ENCODE data around the gene HOTAIR.

The HOTAIR gene

DNA sequence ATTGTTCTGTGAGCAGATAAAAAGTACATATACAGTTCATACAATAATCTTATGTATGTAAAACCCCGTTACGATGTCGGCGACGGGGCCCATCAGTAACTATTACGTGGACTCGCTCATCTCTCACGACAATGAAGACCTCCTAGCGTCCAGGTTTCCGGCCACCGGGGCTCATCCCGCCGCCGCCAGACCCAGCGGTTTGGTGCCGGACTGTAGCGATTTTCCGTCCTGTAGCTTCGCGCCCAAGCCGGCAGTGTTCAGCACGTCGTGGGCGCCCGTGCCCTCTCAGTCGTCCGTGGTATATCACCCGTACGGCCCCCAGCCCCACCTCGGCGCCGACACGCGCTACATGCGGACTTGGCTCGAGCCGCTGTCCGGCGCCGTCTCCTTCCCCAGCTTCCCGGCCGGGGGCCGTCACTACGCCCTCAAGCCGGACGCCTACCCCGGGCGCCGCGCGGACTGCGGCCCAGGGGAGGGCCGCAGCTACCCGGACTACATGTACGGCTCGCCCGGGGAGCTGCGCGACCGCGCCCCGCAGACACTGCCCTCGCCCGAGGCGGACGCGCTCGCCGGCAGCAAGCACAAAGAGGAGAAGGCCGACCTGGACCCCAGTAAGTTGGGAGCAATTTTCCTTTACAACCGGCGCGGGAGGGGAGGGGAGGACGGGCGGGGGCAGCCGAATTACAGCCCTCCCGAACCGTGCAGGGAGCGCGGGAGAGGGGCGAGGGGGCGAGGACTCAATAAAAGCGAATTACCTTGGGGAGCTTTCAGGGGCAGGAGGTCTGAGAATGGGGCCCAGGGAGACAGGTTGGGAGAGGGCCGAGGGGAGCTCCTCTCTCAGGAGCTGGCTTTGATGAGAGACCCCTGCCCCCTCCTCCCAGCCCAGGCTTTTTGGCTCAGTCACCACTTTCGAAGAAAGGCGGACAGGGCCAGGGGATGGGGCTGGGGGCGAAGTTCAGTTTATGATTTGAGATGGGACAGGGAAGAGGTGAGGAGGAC is 25.7 kb upstream of the HOTAIR start, which contains the start of gene HOXC9:
TSS of gene HOXC9 (plus strand) at position 46 of the 999 bp plus-strand sequence. CDS start at position 74, 28 bp downstream.
- H3K27me3 ChIP-seq (ENCODE audit: control insufficient read depth in 3 of 3, insufficient read depth in 3 of 3, low read depth in 1 of 3, low read length in 3 of 3), result peaks cover 81 to 100% (median 100%) of the 10 kb centered on the region in 3 experiments
- WGBS, 2 donors (ENCODE audit: extremely low coverage in 2 of 2, insufficient read length in 2 of 2, insufficient replicate concordance in 1 of 2), result no CpG with 5 or more reads among the region's 87 CpGs
- no peak within 1 kb of the TSS for H3K4me2 ChIP-seq (ENCODE audit: insufficient read depth, low read length, poor library complexity, severe bottlenecking)
- H3K18ac ChIP-seq (ENCODE audit: low read length), result peak within 1 kb of the TSS; percentile 28
- H3K4me1 ChIP-seq (ENCODE audit: control insufficient read depth in 2 of 2, insufficient read depth in 1 of 2, low read depth in 1 of 2, low read length in 2 of 2), result no peaks in the 10 kb centered on the region
- H2BK5ac ChIP-seq (ENCODE audit: low read length), result no peak within 1 kb of the TSS
- no peak within 1 kb of the TSS for H3K27ac ChIP-seq (replicated peaks; ENCODE audit: low read length)
- peak within 1 kb of the TSS; percentile 84 for H2AFZ ChIP-seq (ENCODE audit: low read length)
- no peak within 1 kb of the TSS for H2BK12ac ChIP-seq (ENCODE audit: low read length)
- no peaks in the 10 kb centered on the region for H3K79me1 ChIP-seq (ENCODE audit: low read depth, low read length)
- no peak within 1 kb of the TSS for H2BK15ac ChIP-seq (ENCODE audit: low read length)
- H3K14ac ChIP-seq (ENCODE audit: low read length), result no peak within 1 kb of the TSS
- no peak within 1 kb of the TSS for H2BK120ac ChIP-seq (ENCODE audit: low read depth, low read length)
- peak within 1 kb of the TSS; percentile 46 for H2AK5ac ChIP-seq (ENCODE audit: low read depth, low read length)
- no peaks in the 10 kb centered on the region for H3K36me3 ChIP-seq (replicated peaks in 1 of 2; ENCODE audit: control insufficient read depth in 2 of 2, insufficient read depth in 2 of 2, low read length in 2 of 2)
- H3K4ac ChIP-seq (ENCODE audit: low read length), result no peak within 1 kb of the TSS
- peak within 1 kb of the TSS; percentile 3 for H4K8ac ChIP-seq (ENCODE audit: low read depth, low read length)
- H3K9me3 ChIP-seq (replicated peaks in 1 of 2; ENCODE audit: control insufficient read depth in 2 of 2, insufficient read depth in 1 of 2, low read depth in 1 of 2, low read length in 2 of 2), result peaks cover 0 to 2% of the 10 kb centered on the region in 2 donors
- no peak for DNase-seq (ENCODE audit: low spot score)
- H3K23ac ChIP-seq (ENCODE audit: low read depth, low read length, poor library complexity), result peak within 1 kb of the TSS; percentile 80
- H4K91ac ChIP-seq (ENCODE audit: low read depth, low read length, poor library complexity), result no peak within 1 kb of the TSS
- no peak within 1 kb of the TSS for H3K9ac ChIP-seq (ENCODE audit: low read depth, low read length, poor library complexity)
- peak within 1 kb of the TSS in 1 of 2 donors; percentile 15 for H3K4me3 ChIP-seq (ENCODE audit: low read length in 2 of 2)

DNA sequence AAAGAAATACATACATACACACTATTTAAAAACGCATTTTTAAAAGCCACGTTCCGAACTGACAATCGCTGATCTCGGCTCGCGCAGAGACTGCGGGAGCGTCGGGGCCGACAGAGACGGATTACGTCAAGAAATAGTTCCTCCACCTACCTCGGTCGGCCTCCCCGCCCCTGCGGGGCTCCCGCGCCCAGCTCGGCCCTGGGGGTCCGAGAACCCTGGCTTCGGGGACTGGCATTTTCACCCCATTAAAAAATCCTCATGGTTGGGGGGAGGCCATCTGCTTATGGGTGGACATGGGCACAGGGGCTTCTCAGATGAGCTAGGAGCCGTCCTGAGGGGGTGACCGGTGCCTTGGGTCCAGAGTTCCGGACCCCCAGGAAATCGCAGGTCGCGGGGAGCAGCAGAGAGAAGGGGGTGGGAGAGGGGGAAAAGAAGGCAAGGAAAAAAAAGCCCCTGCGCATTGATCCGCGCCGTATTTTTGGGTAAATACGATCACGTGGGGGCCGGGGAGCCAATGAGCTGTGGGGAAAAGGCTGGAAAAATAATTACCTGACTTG is 24.9 kb upstream of the HOTAIR start:
- H3K18ac ChIP-seq (ENCODE audit: low read length), result no peak overlapping the region
- DNase-seq (ENCODE audit: low spot score), result no peak
- H3K27ac ChIP-seq (replicated peaks; ENCODE audit: low read length), result no peak overlapping the region
- no peak overlapping the region for H2BK12ac ChIP-seq (ENCODE audit: low read length)
- peaks cover 82 to 100% (median 100%) of the 10 kb centered on the region in 3 experiments for H3K27me3 ChIP-seq (ENCODE audit: control insufficient read depth in 3 of 3, insufficient read depth in 3 of 3, low read depth in 1 of 3, low read length in 3 of 3)
- no peak overlapping the region for H4K91ac ChIP-seq (ENCODE audit: low read depth, low read length, poor library complexity)
- no peaks in the 10 kb centered on the region for H3K36me3 ChIP-seq (replicated peaks in 1 of 2; ENCODE audit: control insufficient read depth in 2 of 2, insufficient read depth in 2 of 2, low read length in 2 of 2)
- no peak overlapping the region for H4K8ac ChIP-seq (ENCODE audit: low read depth, low read length)
- no peak overlapping the region for H3K4me2 ChIP-seq (ENCODE audit: insufficient read depth, low read length, poor library complexity, severe bottlenecking)
- no peaks in the 10 kb centered on the region for H3K4me1 ChIP-seq (ENCODE audit: control insufficient read depth in 2 of 2, insufficient read depth in 1 of 2, low read depth in 1 of 2, low read length in 2 of 2)
- no peak overlapping the region for H2BK5ac ChIP-seq (ENCODE audit: low read length)
- peak overlapping the region; percentile 84 for H2AFZ ChIP-seq (ENCODE audit: low read length)
- peak overlapping the region; percentile 80 for H3K23ac ChIP-seq (ENCODE audit: low read depth, low read length, poor library complexity)
- WGBS, 2 donors (ENCODE audit: extremely low coverage in 2 of 2, insufficient read length in 2 of 2, insufficient replicate concordance in 1 of 2), result no CpG with 5 or more reads among the region's 35 CpGs
- H3K79me1 ChIP-seq (ENCODE audit: low read depth, low read length), result no peaks in the 10 kb centered on the region
- H3K4ac ChIP-seq (ENCODE audit: low read length), result no peak overlapping the region
- H3K9me3 ChIP-seq (replicated peaks in 1 of 2; ENCODE audit: control insufficient read depth in 2 of 2, insufficient read depth in 1 of 2, low read depth in 1 of 2, low read length in 2 of 2), result peaks cover 0 to 2% of the 10 kb centered on the region in 2 donors
- no peak overlapping the region for H3K14ac ChIP-seq (ENCODE audit: low read length)
- no peak overlapping the region for H2AK5ac ChIP-seq (ENCODE audit: low read depth, low read length)
- H3K4me3 ChIP-seq (ENCODE audit: low read length in 2 of 2), result no peak overlapping the region
- H2BK15ac ChIP-seq (ENCODE audit: low read length), result no peak overlapping the region
- no peak overlapping the region for H2BK120ac ChIP-seq (ENCODE audit: low read depth, low read length)
- H3K9ac ChIP-seq (ENCODE audit: low read depth, low read length, poor library complexity), result no peak overlapping the region

DNA sequence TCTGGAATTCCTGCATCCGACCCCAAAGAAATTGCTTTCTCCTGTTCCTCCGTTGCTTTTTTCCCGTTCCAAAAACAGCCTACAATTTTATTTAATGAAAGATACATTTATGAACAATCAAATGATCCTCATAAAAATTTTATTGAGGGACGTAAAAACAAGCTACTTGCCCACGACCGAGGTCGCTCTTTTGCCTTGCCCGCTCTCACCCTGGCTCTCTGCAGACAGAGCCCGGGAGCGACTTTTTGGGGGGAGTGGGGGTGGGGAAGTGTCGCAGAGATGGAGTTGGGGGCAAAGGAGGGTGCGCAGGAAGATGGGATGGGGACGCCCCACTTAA is 24.1 kb upstream of the HOTAIR start:
- H2BK12ac ChIP-seq (ENCODE audit: low read length), result no peak overlapping the region
- H3K14ac ChIP-seq (ENCODE audit: low read length), result no peak overlapping the region
- H4K91ac ChIP-seq (ENCODE audit: low read depth, low read length, poor library complexity), result no peak overlapping the region
- no peak overlapping the region for H3K9ac ChIP-seq (ENCODE audit: low read depth, low read length, poor library complexity)
- peaks cover 0 to 2% of the 10 kb centered on the region in 2 donors for H3K9me3 ChIP-seq (replicated peaks in 1 of 2; ENCODE audit: control insufficient read depth in 2 of 2, insufficient read depth in 1 of 2, low read depth in 1 of 2, low read length in 2 of 2)
- WGBS, 2 donors (ENCODE audit: extremely low coverage in 2 of 2, insufficient read length in 2 of 2, insufficient replicate concordance in 1 of 2), result no CpG with 5 or more reads among the region's 13 CpGs
- H3K18ac ChIP-seq (ENCODE audit: low read length), result no peak overlapping the region
- no peak overlapping the region for H3K23ac ChIP-seq (ENCODE audit: low read depth, low read length, poor library complexity)
- no peak overlapping the region for H4K8ac ChIP-seq (ENCODE audit: low read depth, low read length)
- DNase-seq (ENCODE audit: low spot score), result no peak
- H3K4me2 ChIP-seq (ENCODE audit: insufficient read depth, low read length, poor library complexity, severe bottlenecking), result no peak overlapping the region
- no peaks in the 10 kb centered on the region for H3K36me3 ChIP-seq (replicated peaks in 1 of 2; ENCODE audit: control insufficient read depth in 2 of 2, insufficient read depth in 2 of 2, low read length in 2 of 2)
- no peaks in the 10 kb centered on the region for H3K4me1 ChIP-seq (ENCODE audit: control insufficient read depth in 2 of 2, insufficient read depth in 1 of 2, low read depth in 1 of 2, low read length in 2 of 2)
- no peak overlapping the region for H3K4ac ChIP-seq (ENCODE audit: low read length)
- no peak overlapping the region for H2BK5ac ChIP-seq (ENCODE audit: low read length)
- H2BK15ac ChIP-seq (ENCODE audit: low read length), result no peak overlapping the region
- H3K4me3 ChIP-seq (ENCODE audit: low read length in 2 of 2), result no peak overlapping the region
- no peak overlapping the region for H2BK120ac ChIP-seq (ENCODE audit: low read depth, low read length)
- H2AK5ac ChIP-seq (ENCODE audit: low read depth, low read length), result no peak overlapping the region
- H3K27ac ChIP-seq (replicated peaks; ENCODE audit: low read length), result no peak overlapping the region
- H3K79me1 ChIP-seq (ENCODE audit: low read depth, low read length), result no peaks in the 10 kb centered on the region
- no peak overlapping the region for H2AFZ ChIP-seq (ENCODE audit: low read length)
- H3K27me3 ChIP-seq (ENCODE audit: control insufficient read depth in 3 of 3, insufficient read depth in 3 of 3, low read depth in 1 of 3, low read length in 3 of 3), result peaks cover 85 to 100% (median 100%) of the 10 kb centered on the region in 3 experiments
